ENCODE measurements around the gene GTF2F2.

Gene GTF2F2

GRCh38 chr13:45303026-45303425 is 182.7 kb downstream of the GTF2F2 start:
- no peak for DNase-seq (ENCODE audit: low spot score)

- DNase-seq (ENCODE audit: low spot score) = no peak
Observed at GRCh38 chr13:45303866-45304265, 183.6 kb downstream of the GTF2F2 start.

GRCh38 chr13:45305079-45305478 is 184.8 kb downstream of the GTF2F2 start:
- DNase-seq (ENCODE audit: low spot score) = no peak

DNA sequence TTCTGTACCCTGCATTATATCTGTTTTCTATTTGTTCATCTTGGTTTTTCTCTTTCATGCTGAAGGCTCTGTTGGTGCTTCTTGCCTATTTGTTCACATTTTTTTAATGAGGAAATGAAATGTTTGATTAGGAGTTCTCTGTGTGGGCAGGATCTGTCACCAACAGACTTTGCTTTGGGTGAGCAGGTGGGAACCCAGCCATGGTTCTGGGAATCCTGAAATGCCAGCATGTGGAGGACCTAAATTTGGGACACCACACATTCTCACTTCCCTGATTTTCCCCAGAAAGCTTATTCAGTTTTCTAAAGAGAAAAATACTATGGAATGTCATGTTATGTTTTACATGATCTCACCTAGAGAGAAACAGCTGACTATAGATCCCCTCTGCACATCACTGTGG is 186.7 kb downstream of the GTF2F2 start:
- no peak for DNase-seq (ENCODE audit: low spot score)

GRCh38 chr13:45310341-45311131 is 190.2 kb downstream of the GTF2F2 start:
- no peak for DNase-seq (ENCODE audit: low spot score)

GRCh38 chr13:45314822-45315221 is 194.5 kb downstream of the GTF2F2 start:
- no peak for DNase-seq (ENCODE audit: low spot score)

GRCh38 chr13:45315520-45316167 is 195.3 kb downstream of the GTF2F2 start:
- no peak for DNase-seq (ENCODE audit: low spot score)

GRCh38 chr13:45316338-45316737 is 196.0 kb downstream of the GTF2F2 start:
- no peak for DNase-seq (ENCODE audit: low spot score)

DNA sequence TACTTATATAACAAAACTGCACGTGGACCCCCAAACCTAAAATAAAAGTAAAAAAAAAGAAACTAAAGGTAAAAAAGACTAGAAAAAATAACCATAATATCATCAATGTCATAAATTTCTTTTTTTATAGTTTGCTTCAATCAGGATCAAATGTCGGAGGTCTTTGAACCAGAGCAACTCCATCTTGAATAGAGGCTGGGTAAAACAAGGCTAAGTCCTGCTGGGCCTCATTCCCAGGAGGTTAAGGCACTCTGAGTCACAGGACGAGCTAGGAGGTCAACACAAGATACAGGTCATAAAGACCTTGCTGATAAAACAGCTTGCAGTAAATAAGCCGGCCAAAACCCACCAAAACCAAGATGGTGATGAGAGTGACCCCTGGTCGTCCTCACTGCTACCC is 196.7 kb downstream of the GTF2F2 start:
- no peak for DNase-seq (ENCODE audit: low spot score)

- DNase-seq (ENCODE audit: low spot score) = no peak
Observed at GRCh38 chr13:45320876-45321629, 200.7 kb downstream of the GTF2F2 start.

DNA sequence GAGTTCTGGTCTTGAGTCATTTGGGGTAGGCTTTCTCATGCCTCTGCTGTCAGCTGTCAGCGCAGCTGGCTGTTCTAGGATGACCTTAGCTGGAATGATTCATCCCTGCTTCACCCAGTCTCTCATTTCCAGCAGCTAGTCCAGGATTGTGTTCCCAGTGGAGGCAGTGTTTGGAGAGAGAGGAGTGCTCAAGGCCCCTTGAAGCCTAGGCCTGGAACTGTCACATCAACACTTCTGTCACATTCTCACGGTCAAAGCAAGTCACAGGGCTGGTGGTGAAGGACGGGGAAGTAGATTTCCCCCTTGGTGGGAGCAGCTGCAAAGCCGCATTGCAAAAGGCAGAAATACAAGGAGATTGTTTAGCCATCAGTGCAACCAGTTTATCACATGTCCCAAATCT is 205.5 kb downstream of the GTF2F2 start:
- no peak for DNase-seq (ENCODE audit: low spot score)

DNA sequence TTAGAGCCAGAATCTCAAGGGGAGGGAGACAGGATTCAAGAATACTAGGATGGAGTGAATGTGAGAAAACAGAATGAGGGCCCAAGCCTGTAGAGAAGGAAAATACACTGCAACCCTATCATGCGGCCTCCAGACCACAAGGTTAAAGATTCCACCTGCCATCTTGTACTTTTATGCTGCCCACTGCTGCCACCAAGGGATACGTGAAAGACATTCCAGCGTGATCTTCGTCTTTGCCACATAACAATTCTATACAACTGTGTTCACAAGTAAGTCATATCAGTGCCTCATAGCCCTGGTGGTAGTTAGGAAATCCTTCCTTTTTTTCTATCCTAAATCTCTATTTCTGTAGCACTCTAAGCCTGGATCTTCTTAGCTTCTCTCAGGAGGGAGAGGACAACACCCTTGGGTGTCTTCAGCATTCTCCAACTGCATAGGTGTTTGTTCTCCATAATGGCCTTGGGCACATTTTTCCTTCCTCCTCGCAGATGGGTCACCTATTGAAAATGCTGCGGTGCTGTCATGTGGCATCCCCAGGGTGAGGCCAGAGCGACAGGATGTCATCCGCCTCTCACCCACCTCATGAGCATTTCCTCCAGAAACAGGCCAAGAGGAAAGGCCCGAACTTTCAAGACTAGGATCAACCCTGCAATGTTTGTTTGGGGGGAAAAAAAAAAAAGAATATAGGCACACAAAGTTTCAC is 207.1 kb downstream of the GTF2F2 start:
- no peak for DNase-seq (ENCODE audit: low spot score)

DNA sequence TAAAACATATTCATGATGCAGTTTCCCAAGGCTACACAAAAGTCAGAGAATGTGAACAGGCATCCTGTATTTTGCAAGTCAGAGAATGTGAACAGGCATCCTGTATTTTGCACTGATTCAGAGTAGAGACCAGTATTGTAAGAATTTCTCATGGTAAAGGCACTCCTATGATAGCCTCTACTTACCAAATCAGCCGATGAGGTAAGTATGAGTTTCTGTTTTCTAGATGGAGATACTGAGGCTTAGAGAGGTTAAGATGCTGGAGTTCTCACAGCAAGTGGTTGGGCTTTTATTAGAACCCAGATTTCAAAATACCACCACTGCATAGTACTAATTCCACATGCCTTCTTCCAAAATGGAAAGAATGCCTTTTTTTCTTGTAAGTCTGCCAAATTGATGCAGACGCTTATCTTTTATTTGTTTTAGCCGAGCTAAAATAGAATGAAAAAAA is 208.4 kb downstream of the GTF2F2 start:
- no peak for DNase-seq (ENCODE audit: low spot score)

DNA sequence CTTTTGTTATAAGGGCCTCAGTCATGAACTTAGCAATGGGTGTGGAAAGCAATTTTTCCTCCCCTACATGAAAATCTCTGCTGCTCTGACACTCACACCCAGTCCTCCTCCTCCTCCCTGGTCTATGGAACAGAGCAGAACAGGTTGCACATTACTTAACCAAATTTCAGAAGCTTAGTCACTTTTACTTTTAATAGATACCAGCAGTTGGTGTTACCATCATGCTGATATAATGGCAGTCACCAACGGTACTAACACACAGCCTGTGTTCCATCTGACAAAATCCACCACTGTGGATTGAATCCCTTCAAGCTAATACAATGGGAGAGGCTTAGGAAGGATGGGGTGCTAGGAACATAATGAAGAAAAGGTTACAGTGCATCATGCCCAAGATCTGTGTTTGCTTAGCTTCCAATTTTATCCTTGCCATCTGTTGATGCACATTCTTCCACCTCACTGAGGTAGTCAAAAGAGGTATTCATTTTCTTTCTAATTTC is 210.9 kb downstream of the GTF2F2 start:
- no peak for DNase-seq (ENCODE audit: low spot score)

GRCh38 chr13:45331692-45332035 is 211.4 kb downstream of the GTF2F2 start:
- no peak for DNase-seq (ENCODE audit: low spot score)

DNA sequence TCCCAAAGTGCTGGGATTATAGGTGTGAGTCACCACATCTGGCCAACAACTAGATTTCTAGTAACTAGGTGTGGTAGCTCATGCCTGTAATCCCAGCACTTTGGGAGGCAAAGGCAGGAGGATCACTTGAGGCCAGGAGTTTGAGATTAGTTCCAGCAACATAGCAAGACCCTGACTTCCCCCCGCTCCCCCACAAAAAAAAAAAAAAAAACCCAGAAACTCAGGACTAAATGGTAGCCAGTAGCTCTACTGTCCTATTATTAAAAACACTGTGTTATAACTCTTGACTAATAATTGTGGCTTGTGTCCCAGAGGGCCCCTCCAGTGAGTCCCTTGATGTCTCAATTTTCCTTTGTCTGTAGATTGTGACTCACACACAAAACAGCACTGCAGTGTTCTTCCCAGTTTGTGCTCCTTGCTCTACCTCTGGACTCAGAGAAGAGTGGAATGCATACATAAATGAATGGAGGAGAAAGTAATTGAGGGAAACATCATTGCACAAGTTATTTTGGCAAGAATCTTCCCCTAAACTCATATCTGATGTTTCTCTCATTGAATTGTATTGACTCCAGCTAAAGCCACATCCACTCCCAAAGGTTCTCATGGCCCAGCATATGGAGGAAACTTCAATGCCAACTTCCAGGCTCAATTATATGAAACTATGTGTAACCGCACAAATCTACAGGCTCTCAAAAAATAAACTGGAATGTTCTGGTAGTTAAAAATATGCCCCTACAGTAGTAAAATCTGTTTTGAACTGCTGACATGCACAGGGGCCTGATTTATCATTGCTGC is 211.9 kb downstream of the GTF2F2 start:
- no peak for DNase-seq (ENCODE audit: low spot score)

DNA sequence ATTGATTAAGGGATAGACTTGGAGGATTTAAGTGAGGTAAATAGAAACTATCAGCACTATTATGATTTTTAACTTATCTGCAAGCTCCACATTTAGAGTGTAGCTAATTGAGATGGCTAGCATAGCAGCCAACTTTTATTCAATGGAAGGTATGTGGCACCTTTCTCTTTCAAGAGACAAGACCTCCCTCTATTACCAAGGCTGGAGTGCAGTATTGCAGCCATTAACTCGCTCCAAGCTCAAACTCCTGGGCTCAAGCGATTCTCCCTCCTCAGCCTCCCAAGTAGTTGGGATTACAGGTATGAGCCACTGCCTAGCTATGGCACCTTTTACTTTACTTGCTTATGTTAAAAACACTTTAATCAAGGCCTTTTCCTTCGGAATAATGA is 212.5 kb downstream of the GTF2F2 start:
- DNase-seq (ENCODE audit: low spot score) = no peak

DNA sequence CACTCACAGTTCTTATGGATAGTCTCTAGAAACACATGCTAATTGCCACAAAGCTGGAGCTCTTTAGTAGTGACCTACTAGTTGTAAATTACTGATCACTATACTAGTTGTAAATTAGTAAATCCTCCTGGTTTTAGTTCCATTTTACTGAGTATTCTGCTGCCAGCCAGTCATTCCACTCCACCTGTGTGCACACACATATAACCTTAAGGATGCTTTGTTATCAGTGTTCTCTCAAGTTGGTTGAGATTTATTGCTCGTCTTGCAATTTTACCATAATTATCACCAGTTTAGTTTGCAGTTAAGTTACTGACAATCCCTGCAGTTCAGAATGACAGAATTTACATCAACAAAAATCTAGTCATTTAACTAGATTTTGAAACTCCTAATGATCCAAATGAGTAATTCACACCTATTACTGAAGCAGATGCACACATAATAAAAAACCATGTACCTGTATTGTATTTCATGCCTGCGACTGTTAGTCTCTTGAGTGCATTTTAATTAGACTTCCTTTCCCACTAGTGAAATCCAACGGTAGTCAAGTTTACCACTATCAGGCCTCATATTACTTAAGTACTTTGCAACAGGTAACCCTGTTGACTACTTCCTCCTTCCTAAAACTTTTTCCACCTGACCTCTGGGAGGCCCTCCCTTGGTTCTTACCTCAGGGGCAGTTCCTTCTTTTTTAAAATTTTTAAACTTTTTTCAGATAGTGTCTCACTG is 213.1 kb downstream of the GTF2F2 start:
- no peak for DNase-seq (ENCODE audit: low spot score)
